GM23248 (cell line): ENCODE data around the gene BOLL. TPM values are rescaled to one million over a fixed set of nuclear protein-coding genes. Genes with fewer than 3 reads are reported as not detected.
A peak's percentile ranks its signal among the peaks of the same experiment; 100 is the strongest.
"Not testable (repeated sequence)": the region's sequence is repeated elsewhere in the genome, so short reads cannot be mapped to it uniquely, and the experiment has no call there.

ENCODE experiments used
- DNase-seq: peaks from one replicate; pipeline ENCODE4 v3.0.0-alpha.2; 2015
- H2AFZ ChIP-seq: fragments of 200-600 bp; sonication (generic); 2 replicates; pipeline ENCODE4 v1.6.1; 2016; ENCODE audit warnings: antibody characterized with exemption
- H3F3A ChIP-seq: fragments of 200-600 bp; sonication (generic); 2 replicates; pipeline ENCODE4 v1.6.1; 2016; ENCODE audit warnings: mild to moderate bottlenecking, antibody characterized with exemption, mixed run types; ENCODE audit not compliant: insufficient read depth
- H3K27ac ChIP-seq: fragments of 200-600 bp; sonication (generic); 2 replicates; pipeline ENCODE4 v1.5.1; 2016; ENCODE audit warnings: mild to moderate bottlenecking
- H3K27me3 ChIP-seq: fragments of 200-600 bp; sonication (generic); replicated peaks from 2 replicates; pipeline ENCODE4 v1.6.1; 2016; ENCODE audit warnings: mild to moderate bottlenecking; ENCODE audit not compliant: insufficient read depth
- H3K36me3 ChIP-seq: fragments of 200-600 bp; sonication (generic); 2 replicates; pipeline ENCODE4 v1.6.1; 2016; ENCODE audit warnings: low read depth, mild to moderate bottlenecking
- H3K4me1 ChIP-seq: fragments of 200-600 bp; sonication (generic); 2 replicates; pipeline ENCODE4 v1.6.1; 2016; ENCODE audit warnings: mild to moderate bottlenecking; ENCODE audit not compliant: insufficient read depth
- H3K4me2 ChIP-seq: fragments of 200-600 bp; sonication (generic); one replicate; pipeline ENCODE4 v1.6.1; 2016; ENCODE audit warnings: mild to moderate bottlenecking; ENCODE audit not compliant: unreplicated experiment
- H3K4me3 ChIP-seq: fragments of 200-600 bp; sonication (generic); 2 replicates; pipeline ENCODE4 v1.5.1; 2016; ENCODE audit warnings: mild to moderate bottlenecking
- H3K79me2 ChIP-seq: fragments of 200-600 bp; sonication (generic); 2 replicates; pipeline ENCODE4 v1.6.1; 2016; ENCODE audit warnings: mild to moderate bottlenecking; ENCODE audit not compliant: insufficient read depth
- H3K9ac ChIP-seq: fragments of 200-600 bp; sonication (generic); 2 replicates; pipeline ENCODE4 v1.6.1; 2016; ENCODE audit warnings: mild to moderate bottlenecking
- H3K9me2 ChIP-seq: fragments of 200-600 bp; sonication (generic); 2 replicates; pipeline ENCODE4 v1.6.1; 2016; ENCODE audit warnings: mixed run types, mild to moderate bottlenecking, moderate library complexity; ENCODE audit not compliant: insufficient read depth
- H3K9me3 ChIP-seq: fragments of 200-600 bp; sonication (generic); one replicate; pipeline ENCODE4 v1.6.1; 2017; ENCODE audit warnings: low read depth
- H4K20me1 ChIP-seq: fragments of 200-600 bp; sonication (generic); 2 replicates; pipeline ENCODE4 v1.6.0; 2016; ENCODE audit not compliant: insufficient read depth
- EZH2 ChIP-seq: fragments of 200-600 bp; sonication (generic); IDR thresholded peaks from 2 replicates; pipeline ENCODE4 v1.6.1; 2018; ENCODE audit warnings: antibody characterized with exemption, mild to moderate bottlenecking; ENCODE audit not compliant: insufficient read depth, poor library complexity, severe bottlenecking
- EZH2phosphoT487 ChIP-seq: fragments of 200-600 bp; sonication (generic); IDR thresholded peaks from 2 replicates; pipeline ENCODE4 v1.6.1; 2018; ENCODE audit warnings: antibody characterized with exemption, moderate library complexity, mild to moderate bottlenecking, low read depth; ENCODE audit not compliant: insufficient read depth
- WGBS, 2 experiments: methylation state at CpG; one replicate each; pipeline ENCODE4 v1.1.6; 2015 to 2017; ENCODE audit warnings: low lambda C conversion rate in 2 of 2, low coverage in 1 of 2; ENCODE audit errors: missing lambda C conversion rate in 2 of 2; 5-methylcytosine and 5-hydroxymethylcytosine counted together
- in situ Hi-C: fragments of 300-500 bp; cut with MboI; formaldehyde crosslinking; loops from 2 replicates; pipeline ENCODE4 v1.15.0; 2020
- polyA plus RNA-seq: library from polyadenylated mRNA; unstranded; fragments of >200 nt; fragmentation: Nextera tagmentation; extraction: Ambion mirVana; gene quantifications from 2 replicates; pipeline ENCODE4 v1.2.1, GENCODE V29; 2016
- total RNA-seq: library from RNA; depleted of rRNA; stranded (reverse); fragments of >200 nt; shearing (Covaris generic); gene quantifications from 2 replicates; pipeline ENCODE4 v1.2.3, GENCODE V29; 2014

Gene BOLL
- total and polyA plus RNA-seq, 2 experiments from 2014 or later = not detected

GRCh38 chr2:197705121-197705911 lies 79.8 kb downstream of the BOLL start, which contains the start of gene MARS2:
MARS2 (plus strand) TSS chr2:197705369; CDS start chr2:197705406, 37 bp downstream.
- DNase-seq = peak; percentile 98
- TF ChIP-seq EZH2 (no peak), EZH2phosphoT487 (no peak)
- Histone ChIP-seq H3K4me3 (peak within 1 kb of the TSS; percentile 96), H3K4me1 (peaks cover 25% of the 10 kb centered on the region), H3K4me2 (peak within 1 kb of the TSS; percentile 98), H2AFZ (peak within 1 kb of the TSS; percentile 97), H3K27me3 (no peaks in the 10 kb centered on the region), H3F3A (peaks cover 18% of the 10 kb centered on the region), H3K9ac (peak within 1 kb of the TSS; percentile 74), H3K9me2 (no peaks in the 10 kb centered on the region), H3K36me3 (no peaks in the 10 kb centered on the region), H3K79me2 (peaks cover 44% of the 10 kb centered on the region), H3K27ac (peak within 1 kb of the TSS; percentile 59), H4K20me1 (no peaks in the 10 kb centered on the region; the same call in 1 of the 2 replicates), H3K9me3 (no peaks in the 10 kb centered on the region)
- 1 to 3% methylated on average over 77 to 83 of the region's 86 CpGs for WGBS, 2 experiments
- in situ Hi-C loops = no loop called here

- no peak for TF ChIP-seq EZH2phosphoT487
- no peak for TF ChIP-seq EZH2
- H3K9me3 ChIP-seq = no peaks in the 10 kb centered on the region
- H3F3A ChIP-seq = peaks cover 18% of the 10 kb centered on the region
- H3K9me2 ChIP-seq = no peaks in the 10 kb centered on the region
- H3K79me2 ChIP-seq = peaks cover 37% of the 10 kb centered on the region
- H3K27me3 ChIP-seq = no peaks in the 10 kb centered on the region
- H3K4me2 ChIP-seq = peak overlapping the region; percentile 86
- no peaks in the 10 kb centered on the region; the same call in 1 of the 2 replicates for H4K20me1 ChIP-seq
- H3K4me1 ChIP-seq = peaks cover 25% of the 10 kb centered on the region
- 1 to 2% methylated on average over 5 of the region's 5 CpGs for WGBS, 2 experiments
- H3K4me3 ChIP-seq = peak overlapping the region; percentile 96
- peak overlapping the region; percentile 74 for H3K9ac ChIP-seq
- in situ Hi-C loops = no loop called here
- H2AFZ ChIP-seq = peak overlapping the region; percentile 97
- H3K27ac ChIP-seq = peak overlapping the region; percentile 59
- H3K36me3 ChIP-seq = no peaks in the 10 kb centered on the region
- no peak for DNase-seq
Measured at GRCh38 chr2:197704434-197705120, 80.5 kb downstream of the BOLL start.

GRCh38 chr2:197700960-197701359 lies 84.2 kb downstream of the BOLL start:
- 0 out of 2 replicates have a peak, but pooled peaks cover 4% of the 10 kb centered on the region for H3F3A ChIP-seq
- H3K4me2 ChIP-seq = no peak overlapping the region
- H3K4me1 ChIP-seq = peaks cover 4% of the 10 kb centered on the region; the same call in 1 of the 2 replicates
- no peaks in the 10 kb centered on the region for H4K20me1 ChIP-seq
- H3K79me2 ChIP-seq = peaks cover 6% of the 10 kb centered on the region
- no peak for DNase-seq
- H2AFZ ChIP-seq = no peak overlapping the region
- H3K4me3 ChIP-seq = no peak overlapping the region
- in situ Hi-C loops = no loop called here
- H3K27me3 ChIP-seq = no peaks in the 10 kb centered on the region
- H3K9me3 ChIP-seq = no peaks in the 10 kb centered on the region
- no peaks in the 10 kb centered on the region for H3K36me3 ChIP-seq
- no peak overlapping the region for H3K9ac ChIP-seq
- H3K9me2 ChIP-seq = no peaks in the 10 kb centered on the region
- H3K27ac ChIP-seq = no peak overlapping the region
- WGBS, 2 experiments = 82 to 86% methylated on average over 3 of the region's 3 CpGs
- TF ChIP-seq EZH2 = no peak
- TF ChIP-seq EZH2phosphoT487 = no peak

GRCh38 chr2:197699724-197700123 lies 85.4 kb downstream of the BOLL start:
- H3F3A ChIP-seq, in situ Hi-C loops, H3K4me3 ChIP-seq, H2AFZ ChIP-seq, H3K27me3 ChIP-seq, H3K9ac ChIP-seq, H4K20me1 ChIP-seq, H3K27ac ChIP-seq, H3K9me3 ChIP-seq, H3K36me3 ChIP-seq, H3K4me1 ChIP-seq, H3K4me2 ChIP-seq, H3K9me2 ChIP-seq, DNase-seq, H3K79me2 ChIP-seq: not testable (repeated sequence)

- H3K27ac ChIP-seq, H3K4me3 ChIP-seq, H3K9me3 ChIP-seq, in situ Hi-C loops, H3K9ac ChIP-seq, H3K4me1 ChIP-seq, H3K79me2 ChIP-seq, H3K27me3 ChIP-seq, H2AFZ ChIP-seq, H3K36me3 ChIP-seq, H4K20me1 ChIP-seq, H3K4me2 ChIP-seq, H3F3A ChIP-seq, H3K9me2 ChIP-seq, DNase-seq: not testable (repeated sequence)
- WGBS, 2 experiments = 92% methylated on average over 17 of the region's 29 CpGs; no CpG with 5 or more reads in 1 of the 2 experiments
Measured at GRCh38 chr2:197696571-197696970, 88.5 kb downstream of the BOLL start.

- DNase-seq, H3K36me3 ChIP-seq, H3K9me3 ChIP-seq, H2AFZ ChIP-seq, H4K20me1 ChIP-seq, H3K9ac ChIP-seq, H3F3A ChIP-seq, in situ Hi-C loops, H3K27me3 ChIP-seq, H3K4me3 ChIP-seq, H3K4me2 ChIP-seq, H3K27ac ChIP-seq, H3K79me2 ChIP-seq, H3K4me1 ChIP-seq, H3K9me2 ChIP-seq: not testable (repeated sequence)
- WGBS, 2 experiments = 90% methylated on average over 17 of the region's 30 CpGs; no CpG with 5 or more reads in 1 of the 2 experiments
Measured at GRCh38 chr2:197695971-197696370, 89.1 kb downstream of the BOLL start.
